ENCODE measurements around the gene CSNK2A1.
A peak's percentile ranks its signal among the peaks of the same experiment; 100 is the strongest.

The CSNK2A1 gene

GRCh38 chr20:445514-446336 lies 97.9 kb downstream of the CSNK2A1 start:
- ATAC-seq: no peak

GRCh38 chr20:444862-445426 lies 98.6 kb downstream of the CSNK2A1 start:
- ATAC-seq: no peak

- no peak for ATAC-seq
Observed at GRCh38 chr20:444117-444516, 99.5 kb downstream of the CSNK2A1 start.

GRCh38 chr20:443223-443775 lies 100.3 kb downstream of the CSNK2A1 start:
- no peak for ATAC-seq

- no peak for ATAC-seq
Observed at GRCh38 chr20:440636-441035, 103.0 kb downstream of the CSNK2A1 start.

- ATAC-seq: no peak
Observed at GRCh38 chr20:440148-440547, 103.4 kb downstream of the CSNK2A1 start.

GRCh38 chr20:438571-439469 lies 104.8 kb downstream of the CSNK2A1 start:
- ATAC-seq: peak; percentile 69 to 78

- no peak for ATAC-seq
Observed at GRCh38 chr20:437787-438486, 105.7 kb downstream of the CSNK2A1 start.

- no peak for ATAC-seq
Observed at GRCh38 chr20:436476-436875, 107.1 kb downstream of the CSNK2A1 start.

GRCh38 chr20:435558-435957 lies 108.0 kb downstream of the CSNK2A1 start:
- ATAC-seq: no peak

GRCh38 chr20:434661-435419 lies 108.8 kb downstream of the CSNK2A1 start:
- ATAC-seq: no peak

GRCh38 chr20:434221-434620 lies 109.4 kb downstream of the CSNK2A1 start:
- no peak for ATAC-seq

GRCh38 chr20:433300-433975 lies 110.2 kb downstream of the CSNK2A1 start:
- peak; percentile 88 to 89 for ATAC-seq

GRCh38 chr20:432677-433299 lies 110.8 kb downstream of the CSNK2A1 start:
- ATAC-seq: no peak

GRCh38 chr20:432208-432607 lies 111.4 kb downstream of the CSNK2A1 start:
- no peak for ATAC-seq

GRCh38 chr20:431012-431904 lies 112.3 kb downstream of the CSNK2A1 start:
- no peak for ATAC-seq

- ATAC-seq: no peak
Observed at GRCh38 chr20:430091-430999, 113.2 kb downstream of the CSNK2A1 start.

GRCh38 chr20:428658-429200 lies 114.9 kb downstream of the CSNK2A1 start:
- ATAC-seq: no peak
